Endometrium (tissue), 2 donors: ENCODE data around the gene ZNF442.
"Not testable (repeated sequence)": the region's sequence is repeated elsewhere in the genome, so short reads cannot be mapped to it uniquely, and the experiment has no call there.

Source experiments
- FAIRE-seq: peaks from 2 replicates; lab custom pipeline; 2012; peaks lifted over from hg19 to GRCh38; lab: Jason Lieb, UNC
- donor health status: control.
- donor health status: control.

Gene ZNF442

GRCh38 chr19:12330340-12330739, 35.1 kb downstream of the ZNF442 start:
- no peak for FAIRE-seq

- no peak for FAIRE-seq
These were observed 39.8 kb downstream of the ZNF442 start for GRCh38 chr19:12325690-12326089.

GRCh38 chr19:12318782-12319413, 46.6 kb downstream of the ZNF442 start:
- no peak for FAIRE-seq

GRCh38 chr19:12314553-12314952, 50.9 kb downstream of the ZNF442 start:
- FAIRE-seq: no peak

- FAIRE-seq: not testable (repeated sequence)
These were observed 56.6 kb downstream of the ZNF442 start for GRCh38 chr19:12308891-12309290.
